ENCODE measurements around the gene SP100.
"Not testable (repeated sequence)": the region's sequence is repeated elsewhere in the genome, so short reads cannot be mapped to it uniquely, and the experiment has no call there.

SP100 gene

GRCh38 chr2:230471074-230471473 lies 55.1 kb downstream of the SP100 start:
- DNase-seq, result no peak

DNA sequence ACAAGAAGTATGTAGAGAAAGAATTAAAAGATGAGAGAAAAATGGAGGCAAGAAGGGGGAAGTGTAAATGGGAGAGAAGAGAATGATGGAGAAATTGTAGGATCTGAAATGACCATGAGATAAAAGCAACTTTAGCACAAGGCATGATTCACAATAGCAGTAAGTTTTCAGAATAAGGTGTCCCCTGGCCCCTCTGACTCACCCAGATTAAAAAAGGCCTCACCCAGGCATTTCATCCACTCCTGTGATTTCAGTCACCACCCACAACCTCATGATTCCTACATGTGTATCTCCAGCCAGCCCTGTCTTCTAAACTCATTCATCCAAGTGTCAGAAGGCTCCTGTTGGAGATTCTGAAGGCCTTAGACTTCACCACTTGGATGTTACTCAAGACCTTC lies 56.6 kb downstream of the SP100 start:
- no peak for DNase-seq

- no peak for DNase-seq
These were observed 57.4 kb downstream of the SP100 start for GRCh38 chr2:230473378-230473777.

DNA sequence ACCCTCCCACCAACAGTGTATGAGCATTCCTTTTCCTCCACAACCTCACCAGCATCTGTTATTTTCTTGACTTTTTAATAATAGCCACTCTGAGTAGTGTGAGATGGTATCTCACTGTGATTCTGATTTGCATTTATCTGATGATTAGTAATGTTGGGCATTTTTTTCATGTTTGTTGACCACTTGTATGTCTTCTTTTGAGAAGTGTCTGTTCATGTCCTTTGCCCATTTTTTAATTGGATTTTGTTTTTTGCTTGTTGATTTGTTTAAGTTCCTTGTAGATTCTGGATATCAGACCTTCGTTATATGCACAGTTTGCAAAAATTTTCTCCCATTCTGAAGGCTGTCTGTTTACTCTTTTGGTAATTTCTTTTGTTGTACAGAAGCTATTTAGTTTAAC lies 59.1 kb downstream of the SP100 start:
- no peak for DNase-seq

- DNase-seq, result no peak
These were observed 69.9 kb downstream of the SP100 start for GRCh38 chr2:230485801-230486341.

GRCh38 chr2:230491219-230491618 lies 75.2 kb downstream of the SP100 start:
- DNase-seq, result not testable (repeated sequence)

DNA sequence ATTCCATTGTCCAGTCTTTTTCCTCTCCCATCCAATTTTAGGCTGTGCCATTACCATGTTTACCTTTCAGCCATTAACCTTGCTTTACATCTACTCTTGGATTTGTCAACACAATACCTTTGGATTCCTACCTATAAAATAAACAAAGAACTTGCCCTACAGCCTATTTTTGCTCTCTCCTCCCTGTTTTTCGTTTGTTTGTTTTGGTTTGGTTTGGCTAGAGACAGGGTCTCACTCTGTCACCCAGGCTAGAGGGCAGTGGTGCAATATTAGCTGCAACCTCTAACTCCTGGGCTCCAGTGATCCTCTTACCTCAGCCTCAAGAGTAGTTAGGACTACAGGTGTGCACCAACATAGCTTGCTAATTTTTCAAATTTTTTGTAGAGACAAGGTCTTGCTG lies 76.1 kb downstream of the SP100 start:
- DNase-seq, result no peak

GRCh38 chr2:230494980-230495379 lies 79.0 kb downstream of the SP100 start:
- no peak for DNase-seq

GRCh38 chr2:230496891-230497290 lies 80.9 kb downstream of the SP100 start:
- no peak for DNase-seq

DNA sequence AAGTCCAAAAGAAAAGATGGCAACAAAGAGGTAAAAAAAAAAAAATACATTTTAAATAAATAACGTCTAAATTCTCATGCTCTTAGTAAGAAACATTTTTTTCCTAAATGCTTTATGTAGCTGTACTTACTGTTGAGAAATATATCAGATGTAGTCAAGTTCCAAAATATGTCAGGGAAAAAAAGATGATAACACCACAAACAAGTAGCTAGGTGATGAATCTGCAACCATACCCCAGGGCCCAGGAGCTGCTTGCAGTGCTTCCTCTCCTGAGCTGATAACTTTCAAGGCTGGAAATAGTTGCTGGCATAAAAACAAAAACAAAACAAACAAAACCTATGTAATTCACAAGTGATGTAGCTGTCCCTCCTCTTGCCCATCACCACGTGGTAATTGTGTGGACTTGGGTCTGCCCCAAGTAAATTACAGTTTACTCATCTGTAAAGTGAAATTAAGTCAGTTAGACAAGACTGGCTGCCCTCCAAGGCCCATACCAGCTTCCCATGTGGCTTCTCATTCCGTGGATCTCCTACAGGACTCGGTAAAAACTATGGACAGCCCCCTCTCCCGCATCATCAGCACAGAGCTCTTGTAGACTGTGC lies 82.6 kb downstream of the SP100 start:
- DNase-seq, result no peak

GRCh38 chr2:230502593-230502992 lies 86.6 kb downstream of the SP100 start:
- no peak for DNase-seq

GRCh38 chr2:230503798-230504197 lies 87.8 kb downstream of the SP100 start:
- DNase-seq, result no peak

DNA sequence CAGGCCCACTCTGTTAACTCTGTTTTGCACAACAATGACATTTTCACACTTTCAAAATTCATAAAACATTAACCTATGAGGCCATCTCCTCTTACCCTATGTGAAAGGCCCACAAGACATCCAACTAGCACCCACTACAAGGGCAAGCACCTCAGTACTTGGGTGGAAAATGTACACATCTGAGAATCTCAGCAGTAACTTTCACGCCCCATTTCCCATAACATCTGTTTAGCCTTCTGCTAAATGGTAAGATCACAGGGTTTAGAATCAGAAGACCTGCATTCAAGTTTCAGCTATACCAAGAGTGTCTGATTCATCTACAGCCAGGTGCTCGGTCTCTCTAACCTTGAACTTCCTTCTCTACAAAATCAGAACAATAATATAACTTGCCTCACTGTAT lies 89.2 kb downstream of the SP100 start:
- no peak for DNase-seq

DNA sequence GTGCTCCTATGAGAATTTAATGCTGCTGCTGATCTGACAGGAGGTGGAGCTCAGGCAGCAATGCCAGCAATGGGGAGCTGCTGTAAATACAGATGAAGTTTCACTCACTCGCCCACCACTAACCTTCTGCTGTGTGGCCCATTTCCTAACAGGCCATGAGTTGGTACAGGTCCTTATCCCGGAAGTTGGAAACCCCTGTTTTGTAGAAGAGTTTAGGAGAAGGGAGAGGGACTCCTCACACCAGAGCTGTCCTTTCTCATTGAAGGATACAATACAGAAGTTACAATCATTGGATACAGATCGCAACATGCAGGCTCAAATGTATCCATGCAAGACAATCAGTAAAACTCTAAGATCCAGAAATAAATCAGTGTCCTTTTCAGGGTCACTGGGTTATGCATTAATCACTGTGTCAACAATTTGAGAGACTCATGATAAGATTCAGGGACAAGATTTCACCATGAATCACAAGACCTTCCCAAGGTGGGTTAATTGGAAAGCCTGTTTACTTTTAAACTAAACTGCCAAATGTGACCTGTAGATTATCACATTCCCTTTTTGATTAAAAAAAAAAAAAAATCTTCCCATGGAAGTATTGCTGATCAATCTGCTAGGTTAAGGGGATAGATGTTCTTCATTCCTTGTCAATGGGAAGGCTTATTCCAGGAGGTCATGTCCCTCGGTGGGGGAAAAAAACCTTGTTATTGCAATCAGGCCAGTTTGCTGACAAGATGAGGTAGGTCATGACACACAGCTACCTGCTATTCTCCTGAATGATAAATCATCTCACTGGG lies 97.2 kb downstream of the SP100 start:
- DNase-seq, result no peak

- no peak for DNase-seq
These were observed 104.3 kb downstream of the SP100 start for GRCh38 chr2:230520061-230520874.

GRCh38 chr2:230520875-230521155 lies 104.8 kb downstream of the SP100 start:
- no peak for DNase-seq

DNA sequence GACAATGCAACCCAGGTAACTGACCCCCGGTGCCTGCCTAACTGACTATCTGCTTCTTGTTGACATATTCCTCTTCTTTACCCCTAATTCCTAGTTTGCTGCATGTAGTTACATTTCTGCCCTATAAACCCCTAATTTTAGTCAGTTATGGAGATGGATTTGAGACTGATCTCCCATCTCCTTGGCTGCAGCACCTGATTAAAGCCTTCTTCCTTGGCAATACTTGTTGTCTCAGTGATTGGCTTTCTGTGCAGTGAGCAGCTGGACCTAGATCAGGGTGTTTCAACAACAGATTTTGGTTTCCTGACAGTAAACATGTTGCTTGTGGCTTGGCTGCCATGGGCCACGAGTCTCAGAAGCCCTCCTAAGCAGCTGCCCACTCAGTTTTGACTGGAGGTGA lies 105.4 kb downstream of the SP100 start:
- DNase-seq, result no peak

DNA sequence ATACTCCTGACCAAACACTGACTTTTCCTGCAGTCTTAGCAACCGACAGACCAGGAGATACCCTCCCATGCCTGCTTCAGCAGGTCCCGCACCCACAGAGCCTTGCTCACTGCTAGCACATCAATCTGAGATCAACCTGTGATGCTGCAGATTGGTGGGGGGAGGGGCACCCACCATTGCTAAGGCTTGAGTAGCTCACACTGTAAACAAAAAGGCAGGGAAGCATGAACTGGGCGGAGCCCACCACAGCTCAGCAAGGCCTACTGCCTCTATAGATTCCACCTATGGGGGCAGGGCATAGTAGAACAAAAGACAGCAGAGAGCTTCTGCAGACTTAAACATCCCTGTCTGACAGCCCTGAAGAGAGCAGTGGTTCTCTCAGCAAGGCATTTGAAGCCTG lies 109.7 kb downstream of the SP100 start:
- DNase-seq, result no peak

GRCh38 chr2:230537531-230537976 lies 121.6 kb downstream of the SP100 start:
- DNase-seq, result no peak

DNA sequence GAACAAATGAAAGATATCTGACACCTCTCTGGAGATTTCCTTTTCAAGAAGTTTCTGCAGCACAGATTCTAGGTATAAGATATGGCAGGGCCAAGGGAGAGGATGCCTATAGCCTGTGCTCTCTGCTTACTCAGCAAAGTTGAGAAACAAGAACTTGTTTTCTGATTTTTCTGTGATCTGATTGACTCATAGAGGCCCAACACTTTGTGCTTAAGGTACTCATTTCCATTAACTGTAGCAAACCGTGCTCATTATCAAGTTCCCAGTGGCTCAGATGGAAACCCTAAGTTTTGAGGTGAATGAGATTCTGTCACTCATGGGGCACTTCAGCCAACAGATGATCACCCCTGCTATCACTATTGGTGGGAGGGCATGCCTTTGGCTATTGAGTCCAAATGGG lies 124.3 kb downstream of the SP100 start:
- no peak for DNase-seq

GRCh38 chr2:230541934-230542380 lies 126.0 kb downstream of the SP100 start:
- DNase-seq, result no peak

DNA sequence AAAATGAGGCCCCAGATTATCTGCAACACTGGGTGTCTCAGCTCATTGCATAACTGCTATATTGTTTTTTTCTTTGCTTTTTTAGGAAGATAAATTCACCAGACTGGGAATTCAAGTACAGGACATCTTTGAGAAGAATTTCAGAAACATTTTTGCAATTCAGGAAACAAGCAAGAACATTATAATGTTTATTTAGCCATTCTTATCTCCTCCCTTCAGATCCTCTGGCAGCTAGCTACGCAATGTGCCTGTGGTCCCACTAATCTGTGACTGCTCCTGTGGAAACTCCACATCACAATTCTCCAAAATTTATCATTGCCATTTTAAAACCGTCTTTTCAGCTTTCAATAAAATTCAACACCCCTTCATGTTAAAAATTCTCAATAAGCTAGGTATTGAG lies 126.8 kb downstream of the SP100 start:
- DNase-seq, result no peak

- DNase-seq, result no peak
These were observed 136.2 kb downstream of the SP100 start for GRCh38 chr2:230552181-230552580.

DNA sequence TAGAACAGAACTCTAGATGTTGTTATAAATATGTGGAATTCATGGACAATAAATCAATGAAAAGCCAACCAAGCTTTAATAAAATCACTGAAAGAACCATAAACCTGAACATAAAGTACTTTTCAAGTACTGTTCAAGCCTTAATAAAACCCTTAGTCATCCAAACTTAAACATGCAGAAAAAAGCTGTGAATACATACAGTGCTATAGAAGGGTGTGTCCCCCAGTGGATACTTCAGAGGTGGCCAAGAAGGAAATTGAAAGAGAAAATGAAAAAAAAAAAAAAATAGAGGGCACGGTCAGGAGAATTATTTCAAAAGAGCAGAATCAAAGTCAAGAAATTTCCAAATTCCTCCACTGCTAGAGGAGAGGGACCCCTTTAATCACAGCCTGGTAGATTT lies 141.1 kb downstream of the SP100 start:
- no peak for DNase-seq
